BJ (cell line): ENCODE results near the gene ZNF574. TPM values are rescaled to one million over a fixed set of nuclear protein-coding genes. Genes with fewer than 3 reads are reported as not detected.

ENCODE experiments used
- CTCF ChIA-PET: fragments of 350-600 bp; formaldehyde crosslinking; extraction: SDS; loops from one replicate; lab custom pipeline; 2021; ENCODE audit warnings: antibody characterized with exemption, inconsistent platforms; lab: Yijun Ruan, JAX
- POLR2A ChIA-PET: fragments of 300-600 bp; sonication (Branson Sonifier 250); formaldehyde crosslinking; extraction: SDS; loops from one replicate; lab custom pipeline; 2021; ENCODE audit warnings: antibody characterized with exemption; lab: Charles Lee
- DNase-seq: peaks from one replicate; pipeline ENCODE4 v3.0.0-alpha.2; 2011; ENCODE audit warnings: low read depth
- H3K27me3 ChIP-seq: 2 replicates; pipeline ENCODE4 v1.6.0; 2011; ENCODE audit warnings: low read length; ENCODE audit not compliant: control insufficient read depth, insufficient read depth
- H3K36me3 ChIP-seq: 2 replicates; pipeline ENCODE4 v1.5.1; 2011; ENCODE audit warnings: low read length; ENCODE audit not compliant: control insufficient read depth, insufficient read depth
- H3K4me3 ChIP-seq: 2 replicates; pipeline ENCODE4 v1.5.1; 2011; ENCODE audit warnings: low read depth, mild to moderate bottlenecking, control low read depth, low read length
- polyA plus RNA-seq: library from polyadenylated mRNA; depleted of rRNA; stranded (reverse); fragments of >200 nt; gene quantifications from 2 replicates; pipeline ENCODE4 v1.2.3, GENCODE V29; 2011
- TF ChIP-seq, protein P1 (sequence below): IDR thresholded peaks from 2 replicates; pipeline ENCODE4 v1.5.1; 2011; ENCODE audit warnings: low read depth, mild to moderate bottlenecking, control low read depth, inconsistent platforms, low read length, moderate library complexity; ENCODE audit not compliant: insufficient read depth

The ZNF574 gene
- polyA plus RNA-seq, 1 experiment: 10.4 TPM

DNA sequence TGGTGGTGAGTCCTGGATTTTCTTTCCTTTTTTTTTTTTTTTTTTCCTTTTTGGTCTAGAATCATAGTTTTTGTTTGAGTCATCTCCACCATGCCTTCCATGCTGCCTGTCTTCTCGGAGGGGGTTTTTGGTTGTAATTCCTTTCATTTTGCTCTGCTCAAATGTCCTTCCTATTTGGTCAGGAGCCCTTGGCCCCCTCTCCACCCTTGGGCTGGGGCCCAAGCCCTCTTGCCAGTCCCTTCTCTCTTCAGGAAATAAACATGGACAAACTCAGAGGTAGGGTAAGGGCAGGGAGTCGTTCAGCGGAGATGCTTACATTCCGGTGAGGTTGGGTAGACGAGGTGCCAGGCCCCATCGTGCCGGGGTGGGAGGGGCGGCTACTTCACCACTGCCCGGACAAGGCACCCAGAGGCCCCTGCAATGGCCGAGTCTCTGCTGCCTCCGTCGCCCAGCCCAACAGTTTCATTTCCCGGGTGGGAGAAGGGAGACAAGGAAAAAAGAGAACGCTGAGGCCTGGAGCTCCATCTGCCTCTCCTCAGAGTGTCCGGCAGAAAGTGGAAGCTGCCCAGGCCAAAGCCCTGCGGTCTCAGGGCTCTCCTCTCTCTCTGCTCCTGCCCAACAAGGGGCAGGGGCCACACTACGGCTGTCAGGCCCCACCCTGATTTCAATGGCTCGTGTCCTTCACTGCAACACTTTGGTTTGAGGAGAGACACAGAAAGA lies 12.7 kb downstream of the ZNF574 start:
- TF ChIP-seq, protein P1, sequence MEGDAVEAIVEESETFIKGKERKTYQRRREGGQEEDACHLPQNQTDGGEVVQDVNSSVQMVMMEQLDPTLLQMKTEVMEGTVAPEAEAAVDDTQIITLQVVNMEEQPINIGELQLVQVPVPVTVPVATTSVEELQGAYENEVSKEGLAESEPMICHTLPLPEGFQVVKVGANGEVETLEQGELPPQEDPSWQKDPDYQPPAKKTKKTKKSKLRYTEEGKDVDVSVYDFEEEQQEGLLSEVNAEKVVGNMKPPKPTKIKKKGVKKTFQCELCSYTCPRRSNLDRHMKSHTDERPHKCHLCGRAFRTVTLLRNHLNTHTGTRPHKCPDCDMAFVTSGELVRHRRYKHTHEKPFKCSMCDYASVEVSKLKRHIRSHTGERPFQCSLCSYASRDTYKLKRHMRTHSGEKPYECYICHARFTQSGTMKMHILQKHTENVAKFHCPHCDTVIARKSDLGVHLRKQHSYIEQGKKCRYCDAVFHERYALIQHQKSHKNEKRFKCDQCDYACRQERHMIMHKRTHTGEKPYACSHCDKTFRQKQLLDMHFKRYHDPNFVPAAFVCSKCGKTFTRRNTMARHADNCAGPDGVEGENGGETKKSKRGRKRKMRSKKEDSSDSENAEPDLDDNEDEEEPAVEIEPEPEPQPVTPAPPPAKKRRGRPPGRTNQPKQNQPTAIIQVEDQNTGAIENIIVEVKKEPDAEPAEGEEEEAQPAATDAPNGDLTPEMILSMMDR: no peak
- no peaks in the 10 kb centered on the region for H3K27me3 ChIP-seq
- no peak for DNase-seq
- CTCF ChIA-PET: interaction anchor here (0.6 to 1.0 kb wide), 2 partner anchors 20 to 1270 kb away, joined by 3 read pairs; no protein-coding TSS in a partner anchor
- H3K36me3 ChIP-seq: no peaks in the 10 kb centered on the region
- POLR2A ChIA-PET: no interaction called here
- H3K4me3 ChIP-seq: no peak overlapping the region

DNA sequence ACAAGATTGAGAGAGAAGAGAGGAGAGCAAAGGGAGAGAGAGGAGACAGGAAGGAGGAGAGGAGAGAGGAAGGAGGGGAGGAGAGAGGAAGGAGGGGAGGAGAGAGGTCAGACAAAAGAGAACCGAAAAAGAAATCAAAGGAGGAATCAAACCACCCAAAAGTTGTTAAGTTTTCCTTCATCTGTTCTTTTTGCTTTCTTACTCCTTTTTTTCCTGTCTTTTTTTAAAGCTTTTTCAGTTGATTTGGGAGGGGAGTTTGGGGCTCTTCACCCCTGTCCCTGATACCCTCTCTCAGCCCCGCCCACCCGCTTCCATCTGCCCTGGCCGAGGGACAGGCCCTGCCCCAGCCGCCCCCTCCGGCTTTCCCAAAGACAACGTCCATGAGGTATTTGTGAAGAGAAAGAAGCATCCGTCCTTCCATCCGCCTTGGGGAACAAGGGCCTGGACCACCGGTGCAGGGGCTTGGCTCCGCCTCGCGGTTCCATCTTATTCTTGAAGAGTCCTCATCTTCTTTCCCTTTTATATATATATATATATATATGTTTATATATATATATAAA lies 13.3 kb downstream of the ZNF574 start:
- no peak overlapping the region for H3K4me3 ChIP-seq
- POLR2A ChIA-PET: no interaction called here
- DNase-seq: no peak
- CTCF ChIA-PET: interaction anchor here (1.0 kb wide), 1 partner anchor 19 kb away, joined by 3 read pairs; no protein-coding TSS in a partner anchor
- TF ChIP-seq, protein P1: no peak
- H3K36me3 ChIP-seq: no peaks in the 10 kb centered on the region; the same call in 1 of the 2 replicates
- H3K27me3 ChIP-seq: no peaks in the 10 kb centered on the region

DNA sequence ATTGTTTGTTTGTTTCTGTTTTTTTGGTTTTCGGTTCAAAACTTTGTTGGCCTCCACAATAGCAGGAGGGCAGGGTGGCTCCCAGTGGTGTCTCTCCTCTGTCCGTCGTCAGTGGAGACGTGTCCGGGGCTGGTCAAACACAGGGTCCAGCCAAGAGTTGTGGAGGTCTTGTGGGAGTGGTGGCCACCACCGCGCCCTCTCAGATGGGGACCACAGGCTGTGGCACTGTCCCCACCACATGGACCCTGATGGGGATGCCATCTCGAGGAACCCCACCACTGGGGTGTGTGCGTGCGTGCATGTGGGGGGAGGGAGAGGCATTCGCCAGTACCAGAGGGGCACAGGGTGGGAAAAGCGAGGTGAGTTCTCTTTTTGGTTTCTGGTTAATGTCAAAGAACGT lies 13.8 kb downstream of the ZNF574 start:
- TF ChIP-seq, protein P1: no peak
- POLR2A ChIA-PET: no interaction called here
- CTCF ChIA-PET: interaction anchor here (0.7 to 0.8 kb wide), 2 partner anchors 229 to 349 kb away, joined by 3 read pairs; no protein-coding TSS in a partner anchor

DNA sequence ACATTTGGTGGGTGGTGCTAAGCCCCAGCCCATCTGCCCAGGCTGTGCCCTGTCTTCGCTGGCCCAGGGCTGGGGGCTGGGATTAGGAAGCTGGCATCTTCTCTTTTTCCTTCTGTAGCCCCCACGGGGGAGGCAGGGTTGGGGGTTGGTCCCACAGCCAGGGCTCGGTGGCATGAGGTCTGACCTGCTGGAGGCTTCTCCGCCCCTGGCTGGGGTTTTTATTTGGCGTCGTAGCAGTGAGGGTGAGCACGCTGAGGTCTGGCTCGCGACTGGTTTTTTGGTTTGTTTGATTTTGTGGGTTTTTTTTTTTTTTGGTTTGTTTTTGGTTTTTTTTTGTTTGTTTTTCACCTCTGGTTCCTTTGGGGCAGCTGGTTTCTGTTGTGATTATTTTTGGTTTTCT lies 14.7 kb downstream of the ZNF574 start:
- Histone ChIP-seq H3K4me3 (no peak overlapping the region), H3K36me3 (peaks cover 6% of the 10 kb centered on the region), H3K27me3 (no peaks in the 10 kb centered on the region)
- TF ChIP-seq, protein P1: no peak
- ChIA-PET CTCF (interaction anchor here (0.7 to 0.8 kb wide), 2 partner anchors 228 to 348 kb away, joined by 3 read pairs; no protein-coding TSS in a partner anchor), POLR2A (no interaction called here)
- no peak for DNase-seq

More for the DNA sequence above, 13.8 kb downstream of the ZNF574 start:
- H3K27me3 ChIP-seq: no peaks in the 10 kb centered on the region
- DNase-seq: no peak
- no peak overlapping the region for H3K4me3 ChIP-seq
- peaks cover 2% of the 10 kb centered on the region; the same call in 1 of the 2 replicates for H3K36me3 ChIP-seq

DNA sequence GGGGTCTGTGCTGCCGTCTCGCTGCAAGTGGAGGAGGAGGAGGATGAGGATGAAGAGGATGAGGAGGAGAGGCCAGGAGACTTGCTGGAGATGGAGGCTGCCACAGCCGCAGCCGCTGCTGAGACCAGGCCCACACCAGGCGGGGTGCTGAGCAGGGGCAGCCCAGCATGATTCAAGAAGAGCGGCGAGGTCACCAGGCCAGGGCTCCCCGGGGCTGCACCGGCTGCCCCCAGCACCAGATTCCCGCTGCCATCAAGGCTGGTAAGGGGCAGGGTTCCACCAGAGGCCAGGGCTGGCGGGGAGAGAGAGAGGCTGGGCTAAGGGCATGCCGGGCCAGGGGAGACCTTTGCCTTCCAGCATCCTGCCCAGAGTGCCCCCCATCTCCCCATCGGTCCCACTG lies 15.3 kb downstream of the ZNF574 start:
- peaks cover 6% of the 10 kb centered on the region for H3K36me3 ChIP-seq
- ChIA-PET POLR2A (no interaction called here), CTCF (interaction anchor here (1.1 kb wide), 1 partner anchor 10 kb away, joined by 5 read pairs; no protein-coding TSS in a partner anchor)
- TF ChIP-seq, protein P1: no peak
- no peak for DNase-seq
- H3K27me3 ChIP-seq: no peaks in the 10 kb centered on the region
- H3K4me3 ChIP-seq: no peak overlapping the region
